ENCODE results near the gene SPTLC2. TPM values are rescaled to one million over a fixed set of nuclear protein-coding genes. Genes with fewer than 3 reads are reported as not detected.

Gene SPTLC2
- total RNA-seq, 1 donor from 2014 or later = 33.0 TPM

DNA sequence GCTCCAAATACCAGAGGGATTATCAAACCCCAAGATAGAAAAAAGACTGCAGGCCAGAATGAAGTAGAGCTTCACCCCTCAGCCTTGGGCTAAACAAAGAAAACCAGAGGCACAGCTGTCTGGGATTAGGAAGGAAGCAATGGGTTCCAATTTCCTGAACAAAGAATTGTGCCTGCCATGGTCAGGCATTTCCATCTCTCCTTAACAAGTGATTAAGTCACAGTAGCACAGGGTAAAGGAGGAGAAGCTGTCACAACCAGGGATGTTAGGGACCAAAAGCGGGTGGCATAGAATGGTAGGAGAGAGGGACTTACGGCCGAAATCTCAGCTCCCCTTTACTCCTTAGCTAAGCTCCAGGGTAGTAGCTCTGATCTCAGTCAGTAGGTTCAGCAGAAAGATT, 33.9 kb downstream of the SPTLC2 start:
- H3K36me3 ChIP-seq (ENCODE audit: control insufficient read depth, insufficient read depth, low read length) = no peaks in the 10 kb centered on the region
- DNase-seq (ENCODE audit: low read depth) = no peak
- no peaks in the 10 kb centered on the region for H3K27me3 ChIP-seq (ENCODE audit: control insufficient read depth, insufficient read depth, low read length)
- H3K4me3 ChIP-seq (ENCODE audit: low read depth, low read length) = no peak overlapping the region
- TF ChIP-seq, protein P1, sequence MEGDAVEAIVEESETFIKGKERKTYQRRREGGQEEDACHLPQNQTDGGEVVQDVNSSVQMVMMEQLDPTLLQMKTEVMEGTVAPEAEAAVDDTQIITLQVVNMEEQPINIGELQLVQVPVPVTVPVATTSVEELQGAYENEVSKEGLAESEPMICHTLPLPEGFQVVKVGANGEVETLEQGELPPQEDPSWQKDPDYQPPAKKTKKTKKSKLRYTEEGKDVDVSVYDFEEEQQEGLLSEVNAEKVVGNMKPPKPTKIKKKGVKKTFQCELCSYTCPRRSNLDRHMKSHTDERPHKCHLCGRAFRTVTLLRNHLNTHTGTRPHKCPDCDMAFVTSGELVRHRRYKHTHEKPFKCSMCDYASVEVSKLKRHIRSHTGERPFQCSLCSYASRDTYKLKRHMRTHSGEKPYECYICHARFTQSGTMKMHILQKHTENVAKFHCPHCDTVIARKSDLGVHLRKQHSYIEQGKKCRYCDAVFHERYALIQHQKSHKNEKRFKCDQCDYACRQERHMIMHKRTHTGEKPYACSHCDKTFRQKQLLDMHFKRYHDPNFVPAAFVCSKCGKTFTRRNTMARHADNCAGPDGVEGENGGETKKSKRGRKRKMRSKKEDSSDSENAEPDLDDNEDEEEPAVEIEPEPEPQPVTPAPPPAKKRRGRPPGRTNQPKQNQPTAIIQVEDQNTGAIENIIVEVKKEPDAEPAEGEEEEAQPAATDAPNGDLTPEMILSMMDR (IDR thresholded peaks at IDR 0.05; ENCODE audit: insufficient read depth, low read length, poor library complexity, severe bottlenecking) = no peak

DNA sequence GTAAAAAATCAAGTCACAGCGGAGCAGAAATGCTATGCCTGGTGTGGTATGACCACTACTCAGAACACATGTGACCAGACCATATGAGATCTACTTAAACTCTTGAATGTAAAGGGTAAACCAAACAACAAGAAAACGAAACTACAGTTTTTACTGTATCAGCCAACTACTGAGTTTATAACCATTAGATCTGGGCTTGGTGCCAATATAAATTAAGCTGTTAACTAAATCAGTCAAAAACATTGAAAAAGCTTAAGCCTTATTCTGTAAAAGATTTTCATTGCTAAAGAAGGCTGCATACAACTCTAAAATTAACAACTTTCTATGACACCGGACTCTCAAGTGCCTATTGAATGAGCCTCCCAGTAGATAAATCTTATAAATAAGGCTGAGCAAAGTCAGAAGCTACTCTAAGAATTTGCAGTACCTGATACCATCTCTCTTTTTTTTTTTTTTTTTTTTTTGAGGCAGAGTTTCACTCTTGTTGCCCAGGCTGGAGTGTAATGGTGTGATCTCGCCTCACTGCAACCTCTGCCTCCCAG, 35.4 kb downstream of the SPTLC2 start:
- Histone ChIP-seq H3K27me3 (ENCODE audit: control insufficient read depth, insufficient read depth, low read length) (no peaks in the 10 kb centered on the region), H3K36me3 (ENCODE audit: control insufficient read depth, insufficient read depth, low read length) (no peaks in the 10 kb centered on the region), H3K4me3 (ENCODE audit: low read depth, low read length) (no peak overlapping the region)
- no peak for DNase-seq (ENCODE audit: low read depth)
- TF ChIP-seq, protein P1 (IDR thresholded peaks at IDR 0.05; ENCODE audit: insufficient read depth, low read length, poor library complexity, severe bottlenecking) = no peak

DNA sequence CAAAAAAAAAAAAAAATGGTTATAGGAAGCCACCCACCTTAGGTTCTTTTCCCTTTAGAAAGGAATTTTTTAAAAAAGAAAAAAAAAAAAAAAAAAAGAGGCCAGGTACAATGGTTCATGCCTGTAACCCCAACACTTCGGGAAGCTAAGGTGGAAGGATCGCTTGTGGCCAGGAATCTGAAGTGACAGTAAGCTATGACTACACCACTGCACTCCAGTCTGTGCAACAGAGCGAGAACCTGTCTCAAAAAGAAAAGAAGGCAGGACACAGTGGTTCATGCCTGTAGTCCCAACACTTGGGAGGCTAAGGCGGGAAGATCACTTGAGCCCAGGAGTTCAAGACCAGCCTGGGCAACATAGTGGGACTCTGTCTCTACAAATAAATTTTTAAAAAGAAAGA, 36.0 kb downstream of the SPTLC2 start:
- no peak for DNase-seq (ENCODE audit: low read depth)
- TF ChIP-seq, protein P1 (IDR thresholded peaks at IDR 0.05; ENCODE audit: insufficient read depth, low read length, poor library complexity, severe bottlenecking) = no peak
- H3K27me3 ChIP-seq (ENCODE audit: control insufficient read depth, insufficient read depth, low read length) = no peaks in the 10 kb centered on the region
- no peak overlapping the region for H3K4me3 ChIP-seq (ENCODE audit: low read depth, low read length)
- no peaks in the 10 kb centered on the region for H3K36me3 ChIP-seq (ENCODE audit: control insufficient read depth, insufficient read depth, low read length)

DNA sequence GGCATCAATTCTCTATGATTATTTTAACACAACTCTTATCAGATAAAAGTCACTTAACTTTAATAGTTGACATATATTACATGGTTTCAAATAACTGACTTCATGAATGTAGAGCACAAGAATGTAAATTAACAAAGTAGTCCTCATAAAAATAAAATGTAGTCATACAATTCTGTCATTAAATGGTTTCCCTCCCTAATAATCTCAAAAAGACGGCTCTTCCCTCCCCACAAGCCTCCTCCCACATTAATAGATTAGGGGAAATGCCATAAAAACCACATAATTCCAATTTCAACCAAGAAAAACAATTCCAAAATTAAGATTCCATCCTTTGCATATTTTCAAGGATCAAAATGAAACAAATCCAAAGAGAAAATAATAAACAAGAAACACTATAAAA, 36.7 kb downstream of the SPTLC2 start:
- DNase-seq (ENCODE audit: low read depth) = no peak
- TF ChIP-seq, protein P1 (IDR thresholded peaks at IDR 0.05; ENCODE audit: insufficient read depth, low read length, poor library complexity, severe bottlenecking) = no peak

DNA sequence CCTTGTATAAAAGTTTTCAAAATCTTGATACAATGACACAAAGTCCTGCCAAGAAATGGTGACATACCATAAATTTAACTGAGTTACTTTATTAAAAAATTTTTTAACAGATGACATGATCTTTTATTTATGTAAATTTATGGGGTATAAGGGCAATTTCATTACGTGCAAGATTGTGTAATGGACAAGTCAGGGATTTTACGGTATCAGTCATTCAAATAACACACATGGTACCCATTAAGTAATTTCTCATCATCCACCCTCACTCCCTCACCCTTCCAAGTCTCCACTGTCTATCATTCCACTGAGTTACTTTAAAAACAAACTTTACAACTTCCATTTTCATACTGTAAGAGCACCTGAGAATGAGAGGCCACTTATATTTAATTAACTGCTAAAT, 37.4 kb downstream of the SPTLC2 start:
- no peak for DNase-seq (ENCODE audit: low read depth)
- no peaks in the 10 kb centered on the region for H3K27me3 ChIP-seq (ENCODE audit: control insufficient read depth, insufficient read depth, low read length)
- no peak overlapping the region for H3K4me3 ChIP-seq (ENCODE audit: low read depth, low read length)
- H3K36me3 ChIP-seq (ENCODE audit: control insufficient read depth, insufficient read depth, low read length) = no peaks in the 10 kb centered on the region
- TF ChIP-seq, protein P1 (IDR thresholded peaks at IDR 0.05; ENCODE audit: insufficient read depth, low read length, poor library complexity, severe bottlenecking) = no peak

More for the DNA sequence above, 36.7 kb downstream of the SPTLC2 start:
- H3K4me3 ChIP-seq (ENCODE audit: low read depth, low read length) = no peak overlapping the region
- no peaks in the 10 kb centered on the region for H3K27me3 ChIP-seq (ENCODE audit: control insufficient read depth, insufficient read depth, low read length)
- no peaks in the 10 kb centered on the region for H3K36me3 ChIP-seq (ENCODE audit: control insufficient read depth, insufficient read depth, low read length)

DNA sequence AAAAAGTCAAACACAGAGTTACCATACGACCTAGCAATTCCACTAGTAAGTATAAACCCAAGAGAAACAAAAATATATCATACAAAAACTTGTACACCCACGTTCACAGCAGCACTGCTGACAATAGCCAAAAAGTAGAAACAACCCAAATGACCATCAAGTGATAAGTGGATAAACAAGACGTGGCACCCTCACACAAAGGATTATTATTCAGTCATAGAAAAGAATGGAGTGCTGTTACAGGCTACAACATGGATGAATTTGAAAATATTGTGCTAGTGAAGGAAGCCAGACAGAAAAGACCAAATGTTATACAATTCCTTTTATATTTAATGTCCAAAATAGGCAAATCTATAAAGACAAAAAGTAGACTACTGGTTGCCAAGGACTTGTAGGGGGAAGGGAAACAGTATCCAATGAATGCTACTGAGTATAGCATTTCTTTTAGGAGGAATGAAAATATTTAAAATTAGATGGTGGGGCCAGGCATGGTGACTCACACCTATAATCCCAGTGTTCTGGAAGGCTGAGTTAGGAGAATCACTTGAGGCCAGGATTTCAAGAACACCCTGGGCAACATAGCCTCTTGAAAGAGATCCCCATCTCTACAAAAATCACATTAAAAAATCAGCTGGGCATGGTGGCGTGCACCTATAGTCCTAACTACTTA, 41.9 kb downstream of the SPTLC2 start:
- no peak overlapping the region for H3K4me3 ChIP-seq (ENCODE audit: low read depth, low read length)
- H3K36me3 ChIP-seq (ENCODE audit: control insufficient read depth, insufficient read depth, low read length) = peaks cover 1% of the 10 kb centered on the region
- TF ChIP-seq, protein P1 (IDR thresholded peaks at IDR 0.05; ENCODE audit: insufficient read depth, low read length, poor library complexity, severe bottlenecking) = no peak
- DNase-seq (ENCODE audit: low read depth) = no peak
- H3K27me3 ChIP-seq (ENCODE audit: control insufficient read depth, insufficient read depth, low read length) = no peaks in the 10 kb centered on the region

Measured in kidney epithelial cell (primary cell).